ENCODE measurements around the gene EXOC3L1.
A peak's percentile ranks its signal among the peaks of the same experiment; 100 is the strongest.

The EXOC3L1 gene

GRCh38 chr16:67202426-67202825, 12.5 kb upstream of the EXOC3L1 start:
- DNase-seq (ENCODE audit: insufficient read length, low spot score) = no peak
- no peak for FAIRE-seq
- no peak for TF ChIP-seq CTCF (IDR thresholded peaks at IDR 0.05; ENCODE audit: insufficient read depth, missing control alignments)

GRCh38 chr16:67201411-67202345, 11.7 kb upstream of the EXOC3L1 start:
- no peak for TF ChIP-seq CTCF (IDR thresholded peaks at IDR 0.05; ENCODE audit: insufficient read depth, missing control alignments)
- DNase-seq (ENCODE audit: insufficient read length, low spot score) = no peak
- no peak for FAIRE-seq

- no peak for FAIRE-seq
- no peak for TF ChIP-seq CTCF (IDR thresholded peaks at IDR 0.05; ENCODE audit: insufficient read depth, missing control alignments)
- DNase-seq (ENCODE audit: insufficient read length, low spot score) = no peak
These were observed 10.6 kb upstream of the EXOC3L1 start for GRCh38 chr16:67200491-67200890.

- DNase-seq (ENCODE audit: insufficient read length, low spot score) (no peak), FAIRE-seq (no peak)
- no peak for TF ChIP-seq CTCF (IDR thresholded peaks at IDR 0.05; ENCODE audit: insufficient read depth, missing control alignments)
These were observed 9.9 kb upstream of the EXOC3L1 start for GRCh38 chr16:67199808-67200198.

GRCh38 chr16:67199011-67199807, 9.3 kb upstream of the EXOC3L1 start, which contains the start of gene ELMO3:
Gene ELMO3, plus strand, starts transcription at chr16:67199131. Its CDS starts 196 bp downstream, at chr16:67199327.
- FAIRE-seq (no peak), DNase-seq (ENCODE audit: insufficient read length, low spot score) (no peak)
- no peak for TF ChIP-seq CTCF (IDR thresholded peaks at IDR 0.05; ENCODE audit: insufficient read depth, missing control alignments)

GRCh38 chr16:67198238-67198734, 8.3 kb upstream of the EXOC3L1 start:
- DNase-seq (ENCODE audit: insufficient read length, low spot score) (no peak), FAIRE-seq (no peak)
- peak; percentile 52 for TF ChIP-seq CTCF (IDR thresholded peaks at IDR 0.05; ENCODE audit: insufficient read depth, missing control alignments)
